Central memory CD8-positive, alpha-beta T cell (primary cell): ENCODE measurements around the gene BUD31.

ENCODE experiments used
- ATAC-seq: fragments of 150-1000 bp; cut with Tn5 transposase; replicated peaks from 2 replicates; pipeline ENCODE4 v1.10.0; 2022; ENCODE audit warnings: mild to moderate bottlenecking, moderate FRiP score, moderate number of reproducible peaks; ENCODE audit not compliant: poor library complexity, severe bottlenecking; ENCODE audit errors: extremely low read depth
- DNase-seq, 2 donors: peaks; one replicate each; pipeline ENCODE4 v3.0.0; 2021; ENCODE audit warnings: low spot score in 2 of 2
- H3K27ac Mint-ChIP-seq: one replicate; pipeline ENCODE4 v1.8.0; 2022; ENCODE audit warnings: low read depth, mild to moderate bottlenecking, moderate library complexity, mixed read lengths
- H3K27me3 Mint-ChIP-seq: one replicate; pipeline ENCODE4 v1.8.0; 2022; ENCODE audit warnings: mixed read lengths
- H3K36me3 Mint-ChIP-seq: one replicate; pipeline ENCODE4 v1.8.0; 2022; ENCODE audit warnings: mild to moderate bottlenecking, moderate library complexity, mixed read lengths; ENCODE audit not compliant: insufficient read depth
- H3K4me1 Mint-ChIP-seq: one replicate; pipeline ENCODE4 v1.8.0; 2022; ENCODE audit warnings: mixed read lengths
- H3K4me3 Mint-ChIP-seq: one replicate; pipeline ENCODE4 v1.8.0; 2022; ENCODE audit warnings: mild to moderate bottlenecking, moderate library complexity, mixed read lengths
- H3K9me3 Mint-ChIP-seq: one replicate; pipeline ENCODE4 v1.8.0; 2022; ENCODE audit warnings: mixed read lengths

The BUD31 gene

DNA sequence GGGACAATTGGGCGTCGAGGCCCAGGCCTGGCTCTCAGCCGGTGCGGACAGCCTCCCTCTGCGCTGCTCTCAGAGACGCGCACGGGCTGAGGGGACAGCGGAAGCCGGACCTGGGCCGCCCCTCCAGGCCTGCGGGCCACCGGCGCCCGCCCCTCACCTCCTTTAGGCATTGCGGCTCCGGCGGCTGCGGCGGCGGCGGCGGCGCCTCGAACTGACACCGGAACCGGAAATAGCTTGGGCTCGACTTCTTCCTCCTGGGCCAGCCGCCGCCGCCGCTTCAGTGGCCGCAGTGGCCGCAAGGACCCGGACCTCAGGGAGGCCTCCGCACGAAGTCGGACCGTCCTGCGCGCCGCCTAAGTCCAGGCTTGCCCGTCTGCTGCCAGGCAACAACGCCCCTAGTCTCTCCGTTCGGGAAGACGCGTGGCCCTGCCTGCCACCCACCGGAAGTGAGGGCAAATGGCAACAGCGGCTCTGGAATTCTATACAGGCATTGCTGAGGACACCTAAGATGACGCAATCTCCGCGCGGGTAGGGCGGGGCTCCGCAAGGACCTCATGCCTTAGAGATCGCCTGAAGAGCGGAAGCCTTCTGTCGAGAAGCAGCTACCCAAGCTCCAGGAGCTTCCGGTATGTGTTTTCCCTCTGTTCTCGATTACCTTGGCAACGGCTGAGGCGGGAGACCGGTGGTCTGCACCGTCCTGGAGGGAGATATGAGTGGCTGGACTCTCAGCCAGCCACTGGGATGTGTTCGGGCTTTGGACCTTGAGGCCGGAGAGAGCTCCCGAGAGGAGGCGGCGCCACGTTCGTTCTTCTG, at the start of gene BUD31, which contains the start of gene PDAP1:
Gene BUD31 (plus strand): TSS at position 591 of the 813 bp plus-strand sequence. CDS start 2,124 bp downstream, outside the sequence.
Gene PDAP1 (minus strand): TSS at position 219 of the 813 bp plus-strand sequence. CDS start 49 bp downstream, at position 170.
- ATAC-seq (peak; percentile 82), DNase-seq (peak; percentile 97 to 99)
- no peaks in the 10 kb centered on the region for H3K27me3 Mint-ChIP-seq
- H3K4me3 Mint-ChIP-seq = peak within 1 kb of the TSS; percentile 93
- peaks cover 62% of the 10 kb centered on the region for H3K36me3 Mint-ChIP-seq
- no peaks in the 10 kb centered on the region for H3K9me3 Mint-ChIP-seq
- peaks cover 55% of the 10 kb centered on the region for H3K4me1 Mint-ChIP-seq
- H3K27ac Mint-ChIP-seq = peak within 1 kb of the TSS; percentile 95

DNA sequence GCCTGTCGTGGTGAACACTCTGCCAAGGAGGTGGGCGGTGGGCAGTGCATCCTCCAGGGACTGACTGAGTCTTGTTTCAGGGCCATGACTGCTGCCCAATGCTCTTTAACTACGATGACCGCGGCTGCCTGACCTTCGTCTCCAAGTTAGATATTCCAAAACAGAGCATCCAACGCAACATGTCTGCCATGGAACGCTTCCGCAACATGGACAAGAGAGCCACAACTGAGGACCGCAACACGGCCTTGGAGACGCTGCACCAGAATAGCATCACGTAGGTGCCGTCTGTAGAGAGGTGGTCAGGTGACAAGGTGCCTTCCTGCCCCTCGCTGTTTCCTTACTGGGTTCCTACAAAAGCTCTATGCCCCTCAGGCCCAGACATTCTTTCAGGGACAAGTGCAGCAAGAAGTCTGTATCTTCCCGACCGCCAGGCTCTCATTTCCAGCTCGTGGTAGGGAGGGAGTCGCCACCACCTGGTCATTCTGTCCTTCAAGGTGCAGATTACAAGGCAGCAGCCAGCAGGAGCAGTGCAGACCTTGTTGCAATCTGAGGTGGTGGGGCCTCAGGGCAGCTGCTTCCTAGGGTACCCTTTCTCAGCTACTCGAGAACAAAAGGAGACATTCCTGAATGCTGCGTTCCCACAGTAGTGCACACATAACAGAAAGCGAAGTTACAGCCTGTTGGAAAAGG, 49.2 kb upstream of the BUD31 start:
- H3K27me3 Mint-ChIP-seq = no peaks in the 10 kb centered on the region
- no peak for DNase-seq
- H3K4me1 Mint-ChIP-seq = no peaks in the 10 kb centered on the region
- no peaks in the 10 kb centered on the region for H3K9me3 Mint-ChIP-seq
- H3K27ac Mint-ChIP-seq = no peak overlapping the region
- no peak for ATAC-seq
- no peak overlapping the region for H3K4me3 Mint-ChIP-seq
- H3K36me3 Mint-ChIP-seq = peaks cover 83% of the 10 kb centered on the region

DNA sequence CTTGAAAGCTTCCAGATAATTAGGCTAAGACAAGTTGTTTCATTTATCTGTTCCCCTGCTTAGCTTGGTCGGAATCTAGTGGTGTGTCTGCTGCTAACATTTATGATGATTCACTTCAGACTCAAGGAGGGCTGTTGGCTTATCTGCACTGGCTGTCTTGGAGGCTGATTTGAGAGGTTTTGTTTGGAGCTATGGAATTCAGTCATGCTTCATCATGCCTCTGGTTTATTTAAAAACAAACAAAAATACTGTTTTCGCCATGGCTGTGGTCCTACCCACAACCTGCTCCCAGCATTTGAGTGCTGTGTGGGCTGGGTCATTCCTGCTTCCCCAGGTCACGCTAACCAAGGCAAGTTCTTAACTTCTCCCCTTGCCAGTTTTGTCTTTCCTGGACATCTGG, 46.0 kb upstream of the BUD31 start:
- H3K36me3 Mint-ChIP-seq = peaks cover 77% of the 10 kb centered on the region
- no peaks in the 10 kb centered on the region for H3K27me3 Mint-ChIP-seq
- H3K27ac Mint-ChIP-seq = no peak overlapping the region

DNA sequence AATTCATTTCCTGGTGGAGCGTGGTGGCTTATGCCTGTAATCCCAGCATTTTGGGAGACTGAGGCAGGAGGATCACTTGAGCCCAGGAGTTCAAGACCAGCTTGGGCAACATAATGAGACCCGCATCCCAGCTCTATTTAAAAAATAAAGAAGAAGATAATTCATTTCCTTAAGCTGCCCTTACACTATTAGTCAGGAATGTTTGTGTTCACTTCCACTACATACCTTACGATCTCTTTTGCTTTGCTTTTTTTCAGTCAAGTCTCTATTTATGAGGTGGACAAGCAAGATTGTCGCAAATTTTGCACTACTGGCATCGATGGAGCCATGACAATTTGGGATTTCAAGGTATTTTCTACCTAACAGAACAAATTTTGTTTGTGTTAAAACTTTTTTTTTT, 45.5 kb upstream of the BUD31 start:
- Mint-ChIP-seq H3K4me3 (no peak overlapping the region), H3K9me3 (no peaks in the 10 kb centered on the region), H3K27me3 (no peaks in the 10 kb centered on the region), H3K27ac (no peak overlapping the region), H3K36me3 (peaks cover 72% of the 10 kb centered on the region), H3K4me1 (no peaks in the 10 kb centered on the region)
- DNase-seq = no peak
- no peak for ATAC-seq

More for the DNA sequence above, 46.0 kb upstream of the BUD31 start:
- no peak overlapping the region for H3K4me3 Mint-ChIP-seq
- no peaks in the 10 kb centered on the region for H3K4me1 Mint-ChIP-seq
- DNase-seq (no peak), ATAC-seq (no peak)
- no peaks in the 10 kb centered on the region for H3K9me3 Mint-ChIP-seq

DNA sequence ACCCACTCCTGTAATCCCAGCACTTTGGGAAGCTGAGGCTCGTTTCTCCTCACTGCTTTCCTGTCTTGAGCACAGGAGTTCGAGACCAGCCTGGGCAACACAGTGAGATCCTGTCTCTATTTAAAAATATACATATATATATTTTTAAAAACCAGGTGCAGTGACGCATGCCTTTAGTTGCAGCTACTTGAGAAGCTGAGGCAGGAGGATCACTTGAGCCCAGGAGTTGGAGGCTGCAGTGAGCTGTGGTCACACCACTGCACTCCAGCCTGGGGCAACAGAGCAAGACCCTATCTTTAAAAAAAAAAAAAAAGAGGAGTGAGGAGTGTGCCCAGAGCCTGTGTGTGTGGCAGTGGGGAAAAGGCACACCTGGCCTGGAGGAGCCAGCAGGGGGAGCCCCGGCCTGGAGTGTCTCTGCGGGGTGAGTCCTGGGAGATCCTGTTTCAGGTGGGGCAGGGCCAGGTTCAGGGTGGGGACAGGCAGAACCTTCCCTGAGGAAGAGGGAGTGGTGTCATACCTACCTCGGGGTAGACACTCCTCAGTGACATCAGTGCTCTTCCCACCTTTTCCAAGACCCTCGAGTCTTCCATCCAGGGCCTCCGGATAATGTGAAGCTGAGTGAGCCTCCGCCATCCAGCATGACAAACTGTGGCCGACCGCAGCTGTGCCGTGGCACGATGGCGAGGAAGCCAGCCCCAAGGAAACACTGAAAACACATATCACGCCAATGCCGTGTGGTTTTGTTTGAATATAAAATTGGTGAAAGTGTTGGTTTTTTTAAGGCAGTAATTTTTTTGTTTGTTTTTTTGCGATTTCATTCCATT, 43.2 kb upstream of the BUD31 start:
- Mint-ChIP-seq H3K4me3 (no peak overlapping the region), H3K36me3 (peaks cover 63% of the 10 kb centered on the region), H3K27me3 (no peaks in the 10 kb centered on the region), H3K4me1 (no peaks in the 10 kb centered on the region), H3K9me3 (no peaks in the 10 kb centered on the region), H3K27ac (no peak overlapping the region)
- DNase-seq (peak in 1 of 2 donors; percentile 47), ATAC-seq (peak; percentile 62)

DNA sequence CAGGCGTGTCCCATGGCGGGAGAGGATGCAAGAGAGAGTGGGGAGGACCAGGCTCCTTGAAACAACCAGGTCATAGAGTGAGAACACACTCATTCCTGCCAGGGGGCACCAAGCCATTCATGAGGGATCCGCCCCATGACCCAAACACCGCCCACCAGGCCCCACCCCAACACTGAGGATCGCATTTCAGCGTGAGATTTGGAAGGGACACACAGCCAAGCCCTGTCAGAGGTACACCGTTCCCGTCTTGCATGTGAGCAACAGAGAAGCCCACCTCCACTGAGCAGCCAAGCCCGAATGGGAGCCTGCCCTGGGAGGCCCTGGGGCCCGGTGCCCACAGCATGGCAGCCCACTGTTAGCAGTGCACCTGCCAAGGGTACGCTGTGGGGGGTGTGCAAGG, 42.1 kb upstream of the BUD31 start:
- Mint-ChIP-seq H3K9me3 (no peaks in the 10 kb centered on the region), H3K27me3 (no peaks in the 10 kb centered on the region)

DNA sequence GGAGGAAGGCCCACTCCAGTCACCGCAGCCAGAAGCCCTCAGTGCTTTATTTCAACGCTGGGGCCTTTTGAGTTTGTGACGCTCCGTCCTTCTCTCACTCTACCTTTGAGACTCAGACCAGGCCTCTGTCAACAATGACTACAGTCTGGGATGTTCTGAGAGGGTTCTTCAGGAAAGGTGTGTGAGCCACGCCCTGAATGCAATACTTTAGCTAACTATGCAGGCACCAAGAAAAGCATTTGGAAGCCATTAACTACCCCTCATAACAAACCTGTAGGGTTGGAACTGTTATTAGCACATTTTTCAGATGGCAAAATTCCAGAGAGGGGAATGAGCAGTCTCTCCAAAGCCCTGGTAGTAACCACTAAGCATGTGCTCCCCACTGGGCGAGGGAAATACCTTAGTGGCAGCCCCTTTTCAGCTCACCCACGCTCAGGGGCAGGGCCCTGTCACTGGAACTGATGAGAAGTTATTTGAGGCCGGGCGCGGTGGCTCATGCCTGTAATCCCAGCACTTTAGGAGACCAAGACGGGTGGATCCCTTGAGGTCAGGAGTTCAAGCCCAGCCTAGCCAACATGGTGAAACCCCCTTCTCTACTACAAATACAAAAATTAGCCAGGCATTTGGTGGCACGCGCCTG, 39.9 kb upstream of the BUD31 start:
- Mint-ChIP-seq H3K27ac (no peak overlapping the region), H3K27me3 (no peaks in the 10 kb centered on the region), H3K4me1 (no peaks in the 10 kb centered on the region), H3K9me3 (no peaks in the 10 kb centered on the region), H3K4me3 (no peak overlapping the region), H3K36me3 (peaks cover 41% of the 10 kb centered on the region)
- ATAC-seq (no peak), DNase-seq (no peak)

More for the DNA sequence above, 42.1 kb upstream of the BUD31 start:
- Mint-ChIP-seq H3K36me3 (peaks cover 53% of the 10 kb centered on the region), H3K27ac (peak overlapping the region; percentile 70), H3K4me3 (no peak overlapping the region), H3K4me1 (no peaks in the 10 kb centered on the region)
- DNase-seq = no peak
- no peak for ATAC-seq

DNA sequence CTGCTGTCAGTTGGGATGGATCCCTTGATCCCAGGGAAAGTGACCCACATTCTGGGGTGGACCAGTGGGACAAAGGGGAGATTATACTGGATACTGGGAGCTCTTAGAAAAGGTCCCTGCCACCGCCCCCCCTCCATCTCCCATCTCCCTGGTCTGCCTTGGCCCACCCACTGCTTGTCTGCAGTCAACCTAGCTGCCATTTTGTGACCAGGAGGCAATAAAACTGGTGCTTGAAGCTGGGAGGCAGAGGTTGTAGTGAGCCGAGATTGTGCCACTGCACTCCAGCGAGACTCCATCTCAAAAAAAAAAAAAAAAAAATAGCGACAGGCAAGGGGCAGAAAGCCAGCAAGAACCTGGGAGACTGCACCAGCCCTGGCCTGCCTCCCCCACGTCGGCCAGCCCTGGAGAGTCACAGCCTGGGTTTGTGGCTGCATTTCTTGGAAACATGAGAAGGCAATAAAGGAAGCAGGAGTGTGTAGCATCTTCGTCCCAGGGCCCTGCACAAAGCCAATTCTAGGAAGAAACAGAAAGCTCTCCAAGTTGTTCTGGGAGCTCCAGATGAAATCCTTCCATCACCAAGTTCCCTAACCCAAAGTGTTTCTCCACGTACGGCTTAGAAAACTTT, 38.9 kb upstream of the BUD31 start:
- Mint-ChIP-seq H3K27ac (peak overlapping the region; percentile 46), H3K4me1 (no peaks in the 10 kb centered on the region), H3K27me3 (no peaks in the 10 kb centered on the region), H3K9me3 (no peaks in the 10 kb centered on the region), H3K4me3 (no peak overlapping the region), H3K36me3 (peaks cover 31% of the 10 kb centered on the region)
- DNase-seq (no peak), ATAC-seq (no peak)

DNA sequence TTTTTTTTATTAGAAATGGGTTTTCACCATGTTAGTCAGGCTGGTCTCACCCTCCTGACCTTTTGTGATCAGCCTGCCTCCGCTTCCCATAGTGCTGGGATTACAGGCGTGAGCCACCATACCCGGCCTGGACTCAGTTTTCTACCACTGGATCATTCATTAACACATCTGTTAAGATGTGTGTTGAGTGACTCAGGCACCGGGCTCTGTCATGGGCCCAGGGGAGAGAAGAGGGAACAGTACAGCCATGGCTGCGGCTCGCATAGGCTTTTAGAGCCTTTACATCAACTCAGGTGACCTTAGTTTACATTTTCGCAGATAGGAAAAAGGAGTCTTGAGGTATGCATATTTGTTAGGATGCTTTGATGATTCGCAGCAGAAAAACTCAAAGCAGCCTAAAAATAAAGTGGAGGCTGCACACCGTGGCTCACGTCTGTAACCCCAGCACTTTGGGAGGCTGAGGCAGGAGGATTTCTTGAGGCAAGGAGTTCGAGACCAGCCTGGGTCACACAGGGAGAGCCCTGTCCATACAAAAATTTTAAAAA, 37.3 kb upstream of the BUD31 start:
- no peaks in the 10 kb centered on the region for H3K4me1 Mint-ChIP-seq
- H3K9me3 Mint-ChIP-seq = no peaks in the 10 kb centered on the region
- no peak overlapping the region for H3K4me3 Mint-ChIP-seq
- ATAC-seq = no peak
- H3K27ac Mint-ChIP-seq = no peak overlapping the region
- no peaks in the 10 kb centered on the region for H3K27me3 Mint-ChIP-seq
- no peak for DNase-seq
- peaks cover 27% of the 10 kb centered on the region for H3K36me3 Mint-ChIP-seq

DNA sequence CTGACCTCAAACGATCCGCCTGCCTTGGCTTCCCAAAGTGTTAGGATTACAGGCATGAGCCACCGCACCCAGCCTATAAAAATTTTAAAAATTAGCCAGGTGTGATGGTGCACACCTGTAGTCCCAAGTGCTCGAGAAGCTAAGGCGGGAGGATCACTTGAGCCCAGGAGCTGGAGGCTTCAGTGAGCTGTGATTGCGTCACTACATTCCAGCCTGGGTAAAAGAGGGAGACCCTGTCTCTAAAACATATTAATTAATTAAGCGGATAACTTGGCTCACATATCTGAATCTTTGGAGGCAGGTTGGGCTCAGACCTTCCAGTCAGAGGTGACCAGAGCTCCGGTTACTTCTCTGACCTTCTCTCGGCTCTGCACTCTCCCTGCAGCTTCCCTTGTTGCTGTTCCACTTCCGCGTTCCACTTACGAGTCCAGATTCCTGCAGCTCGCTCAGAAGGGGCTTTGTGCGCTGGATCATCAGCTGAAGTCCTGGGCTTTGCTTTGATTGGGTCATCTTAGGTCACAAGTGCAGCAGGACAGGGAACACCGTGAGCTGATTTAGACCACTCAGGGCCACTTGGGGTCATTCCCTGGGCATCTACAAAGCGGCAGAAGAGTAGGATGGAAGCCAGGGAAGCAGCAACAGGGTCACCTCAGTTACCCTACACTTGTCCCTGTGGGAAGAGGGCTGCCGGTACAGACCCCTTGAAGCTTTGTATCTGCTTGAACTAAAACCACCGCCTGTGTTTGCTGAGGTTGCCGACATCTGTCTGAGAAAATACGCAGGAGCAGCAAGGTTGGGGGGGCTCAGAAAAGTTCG, 36.3 kb upstream of the BUD31 start:
- Mint-ChIP-seq H3K4me1 (peaks cover 9% of the 10 kb centered on the region), H3K9me3 (no peaks in the 10 kb centered on the region), H3K27ac (peak overlapping the region; percentile 58), H3K27me3 (no peaks in the 10 kb centered on the region), H3K4me3 (peak overlapping the region; percentile 75), H3K36me3 (peaks cover 32% of the 10 kb centered on the region)
- DNase-seq (no peak), ATAC-seq (no peak)
